GF-D8 (cell line): Measurements from ENCODE around the gene DEFB118.
"Not testable (repeated sequence)": the region's sequence is repeated elsewhere in the genome, so short reads cannot be mapped to it uniquely, and the experiment has no call there.

Source experiments
- DNase-seq: peaks from one replicate; lab custom pipeline; 2025; lab: John Stamatoyannopoulos, UW

Gene DEFB118, protein sequence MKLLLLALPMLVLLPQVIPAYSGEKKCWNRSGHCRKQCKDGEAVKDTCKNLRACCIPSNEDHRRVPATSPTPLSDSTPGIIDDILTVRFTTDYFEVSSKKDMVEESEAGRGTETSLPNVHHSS

DNA sequence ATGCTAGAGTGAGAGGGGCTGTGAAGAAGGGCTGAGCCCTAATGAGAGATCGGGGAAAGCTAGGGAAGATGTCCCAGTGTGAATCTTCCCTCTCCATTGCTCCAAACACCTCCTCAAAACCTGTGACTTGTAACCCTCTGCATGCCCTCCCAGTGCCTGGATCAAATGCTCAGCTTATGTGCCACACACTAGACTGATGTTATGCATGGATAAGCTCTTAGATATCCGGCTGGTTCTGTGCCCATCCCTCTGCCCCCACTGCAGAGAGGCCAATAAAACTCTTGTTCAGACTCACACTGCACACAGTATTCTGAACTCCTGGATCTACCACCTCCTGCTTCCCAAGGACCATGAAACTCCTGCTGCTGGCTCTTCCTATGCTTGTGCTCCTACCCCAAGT is at the start of gene DEFB118:
Gene DEFB118, plus strand, starts transcription at position 301 of the 400 bp plus-strand sequence. Its CDS starts 50 bp downstream, at position 351.
- no peak for DNase-seq

DNA sequence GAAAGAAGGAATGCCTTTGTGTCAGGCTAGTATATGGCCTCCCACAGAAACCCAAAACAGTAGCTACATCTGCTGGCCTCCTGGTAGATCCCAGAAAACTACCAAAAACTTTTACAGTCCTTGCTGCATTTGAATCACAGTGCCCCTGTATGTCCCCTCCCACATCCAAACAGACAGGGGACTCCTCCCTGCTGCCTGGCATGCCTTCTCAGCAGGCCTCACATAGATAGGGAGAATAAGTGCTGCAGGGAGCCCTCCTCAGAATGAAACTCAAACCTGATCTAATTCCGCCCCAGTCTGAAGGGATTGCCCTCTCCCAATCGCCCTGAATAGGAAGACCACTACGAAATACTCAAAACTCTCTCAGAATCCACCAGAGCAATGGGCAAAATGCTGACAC is 45.9 kb upstream of the DEFB118 start:
- no peak for DNase-seq

DNA sequence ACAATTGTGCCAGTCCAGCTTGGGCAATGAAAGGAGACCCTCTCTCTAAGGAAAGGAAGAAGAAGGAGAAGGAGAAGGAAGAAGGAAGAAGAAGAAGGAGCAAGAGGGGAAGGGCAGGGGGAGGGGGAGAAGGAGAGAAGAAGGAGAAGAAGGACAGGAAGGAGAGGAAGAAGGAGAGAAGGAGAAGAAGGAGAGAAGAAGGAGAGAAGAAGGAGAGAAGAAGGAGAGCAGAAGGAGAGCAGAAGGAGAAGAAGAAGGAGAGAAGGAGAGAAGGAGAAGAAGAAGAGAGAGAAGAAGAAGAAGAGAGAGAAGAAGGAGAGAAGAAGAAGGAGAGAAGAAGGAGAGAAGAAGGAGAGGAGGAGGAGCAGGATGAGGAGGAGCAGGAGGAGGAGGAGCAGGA is 37.5 kb upstream of the DEFB118 start:
- no peak for DNase-seq

DNA sequence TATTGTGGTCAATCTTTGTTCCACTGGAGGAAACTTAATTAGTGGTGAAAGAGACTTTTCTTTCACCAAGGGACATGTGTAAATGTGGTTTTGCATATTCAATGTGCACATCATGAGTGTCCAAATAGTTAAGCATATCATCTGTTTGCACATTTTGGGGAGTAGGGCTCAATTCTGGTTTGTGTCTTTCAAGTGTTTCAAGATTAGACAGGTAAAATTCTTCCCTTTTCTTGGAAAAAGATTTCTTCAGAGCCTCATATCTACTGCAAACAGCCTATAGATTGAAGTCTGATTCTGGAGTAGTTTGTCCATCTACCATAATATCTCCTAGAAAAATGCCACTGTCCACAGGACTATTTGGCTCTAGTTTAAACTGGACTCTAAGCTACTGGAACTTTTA is 26.9 kb upstream of the DEFB118 start:
- no peak for DNase-seq

DNA sequence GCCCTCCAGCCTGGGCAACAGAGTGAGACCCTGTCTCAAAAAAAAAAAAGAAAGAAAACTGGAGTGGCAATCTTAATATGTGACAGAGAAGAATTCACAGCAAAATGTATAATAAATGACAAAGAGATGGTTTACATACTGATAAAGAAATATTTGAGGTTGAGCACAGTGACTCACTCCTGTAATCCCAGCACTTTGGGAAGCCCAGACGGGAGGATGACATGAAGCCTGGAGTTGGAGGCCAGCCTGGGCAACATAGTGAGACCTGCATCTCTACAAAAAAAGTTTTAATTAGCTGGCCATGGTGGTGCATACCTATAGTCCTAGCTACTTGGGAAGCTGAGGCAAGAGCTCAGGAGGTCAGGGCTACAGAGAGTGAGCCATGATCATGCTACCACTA is 12.4 kb upstream of the DEFB118 start:
- DNase-seq, result no peak

DNA sequence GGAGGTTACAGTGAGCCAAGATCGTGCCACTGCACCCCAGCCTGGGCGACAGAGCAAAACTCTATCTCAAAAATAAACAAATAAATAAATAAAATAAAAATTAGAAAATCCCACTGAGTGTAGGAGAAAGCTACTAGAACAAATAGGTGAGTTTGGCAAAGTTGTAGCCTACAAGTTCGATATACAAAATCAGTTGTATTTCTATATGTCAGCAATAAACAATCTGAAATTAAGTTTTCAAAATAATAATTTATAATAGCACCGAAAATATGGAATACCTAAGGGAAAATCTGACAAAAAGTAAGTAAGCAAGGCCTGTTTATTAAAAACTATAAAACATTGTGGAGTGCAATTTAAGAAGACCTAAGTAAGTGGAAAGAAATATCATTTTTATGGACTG is 5.1 kb upstream of the DEFB118 start:
- no peak for DNase-seq

DNA sequence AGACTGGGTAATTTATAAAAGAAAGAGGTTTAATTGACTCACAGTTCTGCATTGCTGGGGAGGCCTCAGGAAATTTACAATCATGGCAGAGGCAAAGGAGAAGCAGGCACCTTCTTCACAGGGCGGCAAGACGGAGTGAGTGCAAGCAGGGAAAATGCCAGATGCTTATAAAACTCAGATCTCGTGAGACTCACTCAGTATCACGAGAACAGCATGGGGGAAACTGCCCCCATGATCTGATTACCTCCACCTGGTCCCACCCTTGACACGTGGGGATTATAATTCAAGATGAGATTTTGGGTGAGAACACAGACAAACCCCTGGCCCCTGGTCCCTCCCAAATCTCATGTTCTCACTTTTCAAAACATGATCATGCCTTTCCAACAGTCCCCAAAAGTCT is 4.1 kb upstream of the DEFB118 start:
- not testable (repeated sequence) for DNase-seq

DNA sequence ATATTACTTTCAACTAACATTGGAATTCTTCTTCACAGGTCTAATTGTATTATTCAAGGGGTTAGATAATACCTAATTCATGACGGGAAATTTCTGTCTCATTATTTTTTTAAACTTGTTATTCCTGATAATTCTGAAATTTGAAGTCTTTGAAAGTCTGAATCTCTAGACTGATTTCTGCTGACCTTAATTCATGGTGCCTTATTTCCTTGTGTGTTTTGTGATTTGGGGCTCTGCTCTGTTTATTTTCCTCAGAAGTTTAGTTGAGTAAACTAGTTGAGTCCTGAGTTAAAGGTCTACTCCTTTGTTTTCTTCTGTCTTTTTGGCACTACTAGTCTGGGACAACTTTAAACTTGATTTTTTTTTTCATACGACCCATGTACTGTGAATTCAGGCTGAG is 5.9 kb downstream of the DEFB118 start:
- no peak for DNase-seq

DNA sequence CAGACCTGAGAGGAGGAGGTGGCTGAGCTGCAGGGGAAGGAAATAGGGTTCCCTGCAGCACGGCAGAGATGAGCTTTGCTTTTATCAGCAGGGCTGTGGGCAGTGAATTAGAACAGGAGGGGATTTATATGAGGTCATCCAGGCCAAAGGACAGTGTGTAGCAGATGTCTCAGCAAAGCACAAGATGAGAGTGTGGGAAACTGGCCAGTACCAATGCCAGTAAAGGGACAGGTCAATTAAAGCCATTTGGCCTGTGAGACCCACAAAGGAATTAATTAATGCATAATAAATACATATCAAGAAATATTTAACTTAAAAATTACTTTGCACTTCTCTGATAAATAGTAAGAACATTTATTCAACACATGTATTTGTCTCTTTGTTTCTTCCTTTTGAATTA is 22.1 kb downstream of the DEFB118 start, which contains the start of gene DEFB119:
Gene DEFB119, minus strand, starts transcription at position 101 of the 400 bp plus-strand sequence. CDS start 107 bp downstream, outside the sequence.
- no peak for DNase-seq

DNA sequence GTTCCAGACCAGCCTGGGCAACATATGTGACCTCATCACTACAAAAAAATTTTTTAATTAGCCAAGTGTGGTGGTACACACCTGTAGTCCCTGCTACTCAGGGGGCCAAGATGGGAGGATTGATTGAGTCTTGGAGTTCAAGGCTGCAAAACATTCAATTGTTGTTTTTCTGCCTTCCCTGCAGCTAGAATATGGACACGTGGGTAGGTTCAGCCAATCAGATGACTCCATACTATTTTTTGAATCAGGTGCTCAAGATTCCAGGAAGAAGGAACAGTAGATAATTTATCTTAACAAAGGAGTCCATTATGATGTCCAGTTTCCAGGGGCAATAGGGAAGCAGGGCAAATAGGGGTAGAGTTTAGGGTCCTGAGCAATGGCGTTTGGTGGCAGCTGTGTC is 24.4 kb downstream of the DEFB118 start:
- no peak for DNase-seq

DNA sequence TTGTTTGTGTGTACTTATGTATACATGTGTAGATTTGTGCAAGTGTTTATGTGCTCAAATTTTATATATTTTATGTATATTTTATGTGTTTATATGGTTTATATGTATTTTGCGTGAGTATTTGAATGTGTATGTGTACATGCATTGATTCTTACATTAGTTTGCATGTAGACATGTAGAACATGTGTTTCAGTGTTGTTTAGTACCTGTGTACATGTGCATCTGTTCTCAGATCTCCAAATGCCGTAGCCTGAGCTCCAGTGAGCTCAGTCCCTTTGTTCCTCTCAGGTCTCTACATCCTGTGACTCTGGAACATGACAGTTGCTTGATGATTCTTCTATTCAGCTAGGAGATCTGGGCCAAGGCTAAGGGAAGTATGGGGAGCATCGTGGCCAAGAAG is 26.5 kb downstream of the DEFB118 start:
- no peak for DNase-seq

DNA sequence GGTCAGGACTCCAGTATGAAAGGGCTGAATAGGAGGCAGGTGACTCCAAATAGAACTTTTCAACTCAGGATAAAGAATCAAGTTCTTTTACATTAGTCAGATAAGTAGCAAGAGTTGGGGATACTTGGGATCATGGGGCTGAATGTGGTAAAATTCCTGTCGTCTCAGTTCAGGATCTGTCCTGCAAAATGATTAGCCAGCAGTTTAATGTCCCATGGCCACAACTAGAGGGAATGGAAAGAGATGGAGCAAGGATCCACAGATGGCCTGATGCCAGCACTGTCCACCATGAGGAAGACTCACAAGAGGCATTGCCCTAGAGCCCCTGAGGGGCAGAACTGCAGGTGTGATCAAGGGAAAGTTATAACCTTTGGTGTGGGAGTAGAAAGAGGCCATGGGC is 35.5 kb downstream of the DEFB118 start:
- no peak for DNase-seq

DNA sequence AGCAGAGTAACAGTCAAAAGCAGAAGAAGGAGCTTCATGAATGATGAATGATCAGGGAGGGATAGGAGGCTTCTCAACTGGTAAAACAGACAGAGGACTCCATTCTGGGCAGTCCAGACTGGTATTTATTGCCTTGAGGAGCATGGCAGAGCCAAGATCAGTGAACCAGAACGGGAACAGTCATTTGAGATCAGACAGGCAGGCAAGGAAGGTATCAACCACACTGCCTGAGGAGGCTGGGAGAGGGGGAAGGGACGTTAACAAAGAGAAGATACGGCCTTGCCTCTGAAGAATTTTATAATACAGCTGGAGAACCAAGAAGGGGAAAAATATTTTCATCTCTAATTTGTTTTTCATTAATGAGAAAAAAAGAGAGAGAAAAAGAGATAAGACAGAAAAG is 37.7 kb downstream of the DEFB118 start, which contains the start of gene DEFB121:
Gene DEFB121, minus strand, starts transcription at position 101 of the 400 bp plus-strand sequence. Its CDS starts 63 bp downstream, at position 38.
- DNase-seq, result no peak

DNA sequence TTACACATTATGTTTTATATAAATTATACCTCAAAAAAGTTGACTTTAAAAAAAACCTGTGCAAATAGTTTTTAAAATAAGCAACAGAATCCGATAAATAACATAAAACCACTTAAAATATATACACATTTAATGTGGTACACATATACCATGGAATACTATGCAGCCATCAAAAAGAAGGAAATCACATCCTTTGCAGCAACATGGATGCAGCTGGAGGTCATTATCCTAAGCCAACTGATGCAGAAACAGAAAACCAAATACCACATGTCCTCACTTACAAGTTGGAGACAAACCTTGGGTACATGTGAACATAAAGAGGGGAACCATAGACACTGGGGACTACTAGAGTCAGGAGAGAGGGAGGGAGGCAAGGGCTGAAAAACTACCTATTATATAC is 41.6 kb downstream of the DEFB118 start:
- no peak for DNase-seq

DNA sequence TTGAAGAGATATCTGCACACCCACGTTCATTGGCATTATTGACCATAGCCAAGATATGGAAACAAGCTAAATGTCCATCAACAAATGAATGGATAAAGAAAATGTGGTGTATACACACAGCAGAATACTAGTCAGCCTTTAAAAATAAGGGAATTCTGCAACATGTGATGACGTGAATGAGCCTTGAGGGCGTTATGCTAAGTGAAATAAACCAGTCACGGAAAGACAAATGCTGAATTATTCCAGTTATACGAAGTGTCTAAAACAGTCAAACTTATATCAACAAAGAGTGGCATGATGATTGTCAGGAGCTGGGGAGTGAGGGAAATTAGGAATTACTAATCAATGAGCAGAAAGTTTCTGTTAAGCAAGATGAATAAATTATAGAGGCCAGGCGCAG is 46.0 kb downstream of the DEFB118 start:
- no peak for DNase-seq

DNA sequence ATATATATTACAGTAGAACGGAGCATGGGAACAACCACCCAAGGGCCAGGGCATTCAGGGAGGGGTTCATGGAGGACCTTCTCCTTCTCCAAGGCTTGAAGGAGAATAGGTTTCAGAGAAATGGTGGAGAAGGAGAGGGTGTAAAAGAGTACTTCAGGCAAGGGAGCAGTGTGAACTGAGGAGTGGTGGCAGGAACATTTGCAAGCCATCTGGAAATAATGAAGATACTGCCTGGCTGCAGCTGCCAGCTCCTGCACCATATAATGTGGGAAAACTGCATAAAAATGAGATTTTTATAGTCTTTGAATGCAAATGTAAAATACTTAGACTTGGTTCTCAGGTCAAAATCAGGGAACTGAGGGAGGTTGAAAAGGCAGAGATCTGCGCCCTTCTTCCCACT is 47.3 kb downstream of the DEFB118 start:
- no peak for DNase-seq

DNA sequence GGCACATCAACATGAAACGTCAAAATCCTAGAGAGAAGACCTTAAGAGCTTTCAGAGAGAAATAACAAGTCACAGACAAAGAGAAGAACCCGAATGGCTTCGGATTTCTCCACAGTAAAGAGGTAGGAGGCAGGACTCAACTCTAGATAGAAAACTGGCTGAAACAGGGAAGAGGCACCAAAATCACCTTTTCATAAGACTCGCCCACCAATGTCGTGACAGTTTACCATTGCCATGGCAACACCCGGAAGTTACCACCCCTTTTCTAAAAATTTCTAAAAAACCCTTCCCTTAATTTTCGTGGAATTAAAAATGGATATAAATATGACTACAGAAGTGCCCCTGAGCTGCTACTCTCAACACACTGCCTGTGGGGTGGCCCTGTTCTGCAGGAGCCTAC is 49.9 kb downstream of the DEFB118 start:
- no peak for DNase-seq
